ENCODE results near the gene SPPL2C.

DNA sequence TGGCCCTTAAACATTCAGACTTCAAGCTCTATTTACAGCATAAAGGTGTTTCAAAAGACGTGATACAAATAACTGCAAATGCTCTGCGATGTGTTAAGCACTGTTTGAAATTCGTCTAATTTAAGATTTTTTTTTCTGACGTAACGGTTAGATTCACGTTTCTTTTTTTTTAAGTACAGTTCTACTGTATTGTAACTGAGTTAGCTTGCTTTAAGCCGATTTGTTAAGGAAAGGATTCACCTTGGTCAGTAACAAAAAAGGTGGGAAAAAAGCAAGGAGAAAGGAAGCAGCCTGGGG, 49.0 kb downstream of the SPPL2C start:
- TF ChIP-seq, protein P1, sequence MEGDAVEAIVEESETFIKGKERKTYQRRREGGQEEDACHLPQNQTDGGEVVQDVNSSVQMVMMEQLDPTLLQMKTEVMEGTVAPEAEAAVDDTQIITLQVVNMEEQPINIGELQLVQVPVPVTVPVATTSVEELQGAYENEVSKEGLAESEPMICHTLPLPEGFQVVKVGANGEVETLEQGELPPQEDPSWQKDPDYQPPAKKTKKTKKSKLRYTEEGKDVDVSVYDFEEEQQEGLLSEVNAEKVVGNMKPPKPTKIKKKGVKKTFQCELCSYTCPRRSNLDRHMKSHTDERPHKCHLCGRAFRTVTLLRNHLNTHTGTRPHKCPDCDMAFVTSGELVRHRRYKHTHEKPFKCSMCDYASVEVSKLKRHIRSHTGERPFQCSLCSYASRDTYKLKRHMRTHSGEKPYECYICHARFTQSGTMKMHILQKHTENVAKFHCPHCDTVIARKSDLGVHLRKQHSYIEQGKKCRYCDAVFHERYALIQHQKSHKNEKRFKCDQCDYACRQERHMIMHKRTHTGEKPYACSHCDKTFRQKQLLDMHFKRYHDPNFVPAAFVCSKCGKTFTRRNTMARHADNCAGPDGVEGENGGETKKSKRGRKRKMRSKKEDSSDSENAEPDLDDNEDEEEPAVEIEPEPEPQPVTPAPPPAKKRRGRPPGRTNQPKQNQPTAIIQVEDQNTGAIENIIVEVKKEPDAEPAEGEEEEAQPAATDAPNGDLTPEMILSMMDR (IDR thresholded peaks at IDR 0.05; ENCODE audit: insufficient read depth, low read length, poor library complexity, severe bottlenecking) = no peak
- no peak for TF ChIP-seq EZH2phosphoT487 (conservative IDR thresholded peaks at IDR 0.05; ENCODE audit: low read length)
